Colonic mucosa (tissue), 4 donors: ENCODE measurements around the gene KLF9. TPM values are rescaled to one million over a fixed set of nuclear protein-coding genes. Genes with fewer than 3 reads are reported as not detected.

Experiments used
- DNase-seq: peaks from one replicate; pipeline ENCODE4 v3.0.0-alpha.2; 2020
- H3K27ac ChIP-seq: fragments of 200-600 bp; one replicate; pipeline ENCODE4 v1.8.0; 2021
- H3K27me3 ChIP-seq: fragments of 200-600 bp; one replicate; pipeline ENCODE4 v1.8.0; 2021
- H3K36me3 ChIP-seq: fragments of 200-600 bp; one replicate; pipeline ENCODE4 v1.8.0; 2021
- H3K4me1 ChIP-seq: fragments of 200-600 bp; one replicate; pipeline ENCODE4 v1.8.0; 2021; ENCODE audit warnings: mild to moderate bottlenecking
- H3K4me3 ChIP-seq: fragments of 200-600 bp; one replicate; pipeline ENCODE4 v1.8.0; 2021
- H3K9ac ChIP-seq, 2 donors: one replicate each; pipeline ENCODE4 v1.7.0; 2013; ENCODE audit warnings: control low read depth in 2 of 2, low read depth in 2 of 2, low read length in 2 of 2
- H3K9me3 ChIP-seq: fragments of 200-600 bp; one replicate; pipeline ENCODE4 v1.8.0; 2021
- intact Hi-C: fragments of 100-400 bp; cut with DNase I; formaldehyde crosslinking; loops from one replicate; pipeline ENCODE4 v1.14.1; 2022
- total RNA-seq, 2 donors: library from RNA; stranded (reverse); fragmentation: NEBNext Ultra II Directional in 1 of 2; extraction: Animal tissue kit (Norgen Biotek cat#: 25700) in 1 of 2; gene quantifications; one replicate each; pipeline ENCODE4 v1.2.1, GENCODE V29; 2021
- TF ChIP-seq, protein P1 (sequence below): fragments of 200-600 bp; IDR thresholded peaks from one replicate; pipeline ENCODE4 v1.8.0; 2022; ENCODE audit warnings: antibody characterized with exemption, mild to moderate bottlenecking
- donor health status: healthy.
- donor health status: DM: no; HTN: no; CAD: no.
- donor health status: DM: no; HTN: no; CAD: no.

KLF9 gene
- total RNA-seq, 2 donors from 2014 or later = 13.5 to 18.8 TPM

- Histone ChIP-seq H3K4me1 (no peaks in the 10 kb centered on the region), H3K27ac (peak overlapping the region; percentile 99), H3K9ac (peak overlapping the region; percentile 100), H3K36me3 (no peaks in the 10 kb centered on the region), H3K9me3 (no peaks in the 10 kb centered on the region), H3K27me3 (no peaks in the 10 kb centered on the region), H3K4me3 (peak overlapping the region; percentile 65)
- intact Hi-C loops = loop anchor here (5.0 kb wide), 1 partner anchor 71 kb away; no protein-coding TSS in a partner anchor
- TF ChIP-seq, protein P1, sequence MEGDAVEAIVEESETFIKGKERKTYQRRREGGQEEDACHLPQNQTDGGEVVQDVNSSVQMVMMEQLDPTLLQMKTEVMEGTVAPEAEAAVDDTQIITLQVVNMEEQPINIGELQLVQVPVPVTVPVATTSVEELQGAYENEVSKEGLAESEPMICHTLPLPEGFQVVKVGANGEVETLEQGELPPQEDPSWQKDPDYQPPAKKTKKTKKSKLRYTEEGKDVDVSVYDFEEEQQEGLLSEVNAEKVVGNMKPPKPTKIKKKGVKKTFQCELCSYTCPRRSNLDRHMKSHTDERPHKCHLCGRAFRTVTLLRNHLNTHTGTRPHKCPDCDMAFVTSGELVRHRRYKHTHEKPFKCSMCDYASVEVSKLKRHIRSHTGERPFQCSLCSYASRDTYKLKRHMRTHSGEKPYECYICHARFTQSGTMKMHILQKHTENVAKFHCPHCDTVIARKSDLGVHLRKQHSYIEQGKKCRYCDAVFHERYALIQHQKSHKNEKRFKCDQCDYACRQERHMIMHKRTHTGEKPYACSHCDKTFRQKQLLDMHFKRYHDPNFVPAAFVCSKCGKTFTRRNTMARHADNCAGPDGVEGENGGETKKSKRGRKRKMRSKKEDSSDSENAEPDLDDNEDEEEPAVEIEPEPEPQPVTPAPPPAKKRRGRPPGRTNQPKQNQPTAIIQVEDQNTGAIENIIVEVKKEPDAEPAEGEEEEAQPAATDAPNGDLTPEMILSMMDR = no peak
- peak; percentile 66 for DNase-seq
Observed at GRCh38 chr9:70411121-70411929, 3.1 kb downstream of the KLF9 start.

DNA sequence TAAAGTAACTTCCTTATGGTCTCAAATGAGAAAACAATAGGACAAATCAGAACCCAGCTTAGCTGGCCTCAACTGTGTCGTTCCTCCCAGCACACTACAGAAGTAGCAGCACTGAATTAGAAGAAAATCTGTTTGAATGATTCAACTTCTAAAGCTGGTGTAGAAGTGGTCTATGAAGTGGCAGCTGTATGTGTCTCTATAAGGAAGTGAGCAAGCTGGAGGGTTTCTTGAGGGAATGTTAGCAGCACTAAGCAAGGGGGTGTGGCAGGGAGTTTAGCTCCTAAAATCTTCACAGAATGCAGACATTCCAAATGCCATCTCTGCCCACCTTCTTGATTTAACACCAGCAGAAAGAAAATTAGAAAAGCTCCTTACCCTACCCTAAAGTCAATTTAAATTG lies 4.1 kb downstream of the KLF9 start:
- DNase-seq = peak; percentile 48
- H3K36me3 ChIP-seq = no peaks in the 10 kb centered on the region
- peak overlapping the region; percentile 100 for H3K9ac ChIP-seq
- no peaks in the 10 kb centered on the region for H3K27me3 ChIP-seq
- no peaks in the 10 kb centered on the region for H3K4me1 ChIP-seq
- intact Hi-C loops = loop anchor here (5.0 kb wide), 1 partner anchor 72 kb away; no protein-coding TSS in a partner anchor
- no peaks in the 10 kb centered on the region for H3K9me3 ChIP-seq
- peak overlapping the region; percentile 99 for H3K27ac ChIP-seq
- H3K4me3 ChIP-seq = peak overlapping the region; percentile 65
- TF ChIP-seq, protein P1 = no peak

DNA sequence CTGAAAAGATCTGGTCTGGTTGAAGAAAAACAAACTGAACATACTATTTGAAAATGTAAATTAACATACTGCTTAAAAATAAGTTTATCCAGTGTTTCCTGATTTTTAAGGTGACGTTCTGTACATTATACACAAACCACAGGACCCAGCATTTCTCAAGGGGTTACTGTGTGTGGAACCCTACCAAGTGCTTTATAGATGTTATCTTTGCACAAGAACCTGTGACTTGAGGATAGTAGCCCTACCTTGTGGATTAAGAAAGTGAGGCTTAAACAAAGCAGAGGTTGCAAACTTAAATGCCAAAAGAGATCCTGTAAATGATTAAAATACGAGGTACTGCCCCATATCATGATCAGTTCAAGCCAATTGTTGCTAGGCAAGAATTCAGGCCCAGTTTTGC lies 4.7 kb downstream of the KLF9 start:
- Histone ChIP-seq H3K9ac (peak overlapping the region; percentile 100), H3K4me1 (peaks cover 4% of the 10 kb centered on the region), H3K27ac (peak overlapping the region; percentile 99), H3K9me3 (no peaks in the 10 kb centered on the region), H3K36me3 (no peaks in the 10 kb centered on the region), H3K4me3 (no peak overlapping the region), H3K27me3 (no peaks in the 10 kb centered on the region)
- intact Hi-C loops = loop anchor here (5.0 kb wide), 1 partner anchor 73 kb away; no protein-coding TSS in a partner anchor
- no peak for DNase-seq
- TF ChIP-seq, protein P1 = no peak

- H3K27ac ChIP-seq = peak overlapping the region; percentile 99
- TF ChIP-seq, protein P1 = no peak
- peaks cover 6% of the 10 kb centered on the region for H3K4me1 ChIP-seq
- DNase-seq = no peak
- no peak overlapping the region for H3K4me3 ChIP-seq
- intact Hi-C loops = no loop called here
- H3K27me3 ChIP-seq = no peaks in the 10 kb centered on the region
- H3K36me3 ChIP-seq = no peaks in the 10 kb centered on the region
- H3K9ac ChIP-seq = no peak overlapping the region
- no peaks in the 10 kb centered on the region for H3K9me3 ChIP-seq
Observed at GRCh38 chr9:70409280-70409679, 5.2 kb downstream of the KLF9 start.

- no peak overlapping the region for H3K4me3 ChIP-seq
- TF ChIP-seq, protein P1 = no peak
- no peak for DNase-seq
- peak overlapping the region; percentile 72 for H3K27ac ChIP-seq
- no peaks in the 10 kb centered on the region for H3K9me3 ChIP-seq
- no peak overlapping the region for H3K9ac ChIP-seq
- intact Hi-C loops = no loop called here
- H3K27me3 ChIP-seq = no peaks in the 10 kb centered on the region
- H3K4me1 ChIP-seq = peaks cover 6% of the 10 kb centered on the region
- no peaks in the 10 kb centered on the region for H3K36me3 ChIP-seq
Observed at GRCh38 chr9:70408393-70409040, 5.9 kb downstream of the KLF9 start.
